GM10248 (cell line): ENCODE results near the gene TTLL5.

Experiments
- CTCF ChIA-PET: fragments of 300-600 bp; sonication (Branson Sonifier 250); formaldehyde crosslinking; extraction: SDS; loops from one replicate; lab custom pipeline; 2021; ENCODE audit warnings: antibody characterized with exemption; lab: Yijun Ruan, JAX
- POLR2A ChIA-PET: fragments of 350-650 bp; sonication (Branson Sonifier 250); formaldehyde crosslinking; extraction: SDS; loops from one replicate; lab custom pipeline; 2020; ENCODE audit warnings: antibody characterized with exemption; lab: Yijun Ruan, JAX
- DNase-seq: peaks from one replicate; pipeline ENCODE4 v3.0.0; 2012; ENCODE audit errors: extremely low spot score
- TF ChIP-seq, protein P1 (sequence below): IDR thresholded peaks from 2 replicates; pipeline ENCODE4 v1.5.1; 2012; ENCODE audit warnings: mild to moderate bottlenecking, low read depth; ENCODE audit errors: extremely low read depth, missing control alignments, control extremely low read depth

TTLL5 gene

DNA sequence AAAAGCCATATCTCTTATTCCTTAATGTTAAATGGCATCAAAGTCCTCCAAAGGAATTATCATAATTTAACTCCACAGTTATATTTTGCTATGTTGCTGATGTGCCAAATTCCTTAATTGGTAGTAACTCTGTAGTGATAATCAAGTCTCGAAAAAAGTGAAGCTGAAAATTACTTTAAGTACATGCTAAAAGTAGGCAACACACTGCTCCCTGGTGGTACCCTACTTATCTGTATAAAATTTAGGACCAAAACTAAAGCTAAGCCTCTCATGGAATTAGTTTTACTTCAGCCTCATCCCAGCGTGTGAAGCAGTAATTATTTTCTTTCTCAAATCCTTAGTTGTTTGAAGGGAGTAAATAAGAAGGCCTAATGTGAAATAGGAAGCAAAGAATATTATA, 132.8 kb downstream of the TTLL5 start:
- TF ChIP-seq, protein P1, sequence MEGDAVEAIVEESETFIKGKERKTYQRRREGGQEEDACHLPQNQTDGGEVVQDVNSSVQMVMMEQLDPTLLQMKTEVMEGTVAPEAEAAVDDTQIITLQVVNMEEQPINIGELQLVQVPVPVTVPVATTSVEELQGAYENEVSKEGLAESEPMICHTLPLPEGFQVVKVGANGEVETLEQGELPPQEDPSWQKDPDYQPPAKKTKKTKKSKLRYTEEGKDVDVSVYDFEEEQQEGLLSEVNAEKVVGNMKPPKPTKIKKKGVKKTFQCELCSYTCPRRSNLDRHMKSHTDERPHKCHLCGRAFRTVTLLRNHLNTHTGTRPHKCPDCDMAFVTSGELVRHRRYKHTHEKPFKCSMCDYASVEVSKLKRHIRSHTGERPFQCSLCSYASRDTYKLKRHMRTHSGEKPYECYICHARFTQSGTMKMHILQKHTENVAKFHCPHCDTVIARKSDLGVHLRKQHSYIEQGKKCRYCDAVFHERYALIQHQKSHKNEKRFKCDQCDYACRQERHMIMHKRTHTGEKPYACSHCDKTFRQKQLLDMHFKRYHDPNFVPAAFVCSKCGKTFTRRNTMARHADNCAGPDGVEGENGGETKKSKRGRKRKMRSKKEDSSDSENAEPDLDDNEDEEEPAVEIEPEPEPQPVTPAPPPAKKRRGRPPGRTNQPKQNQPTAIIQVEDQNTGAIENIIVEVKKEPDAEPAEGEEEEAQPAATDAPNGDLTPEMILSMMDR = no peak
- POLR2A ChIA-PET = no interaction called here
- CTCF ChIA-PET = interaction anchor here (0.8 to 4.2 kb wide), 10 partner anchors 14 to 189 kb away, joined by 3 to 28 read pairs (median 5); partner anchors contain the start of gene TGFB3
- DNase-seq = no peak

DNA sequence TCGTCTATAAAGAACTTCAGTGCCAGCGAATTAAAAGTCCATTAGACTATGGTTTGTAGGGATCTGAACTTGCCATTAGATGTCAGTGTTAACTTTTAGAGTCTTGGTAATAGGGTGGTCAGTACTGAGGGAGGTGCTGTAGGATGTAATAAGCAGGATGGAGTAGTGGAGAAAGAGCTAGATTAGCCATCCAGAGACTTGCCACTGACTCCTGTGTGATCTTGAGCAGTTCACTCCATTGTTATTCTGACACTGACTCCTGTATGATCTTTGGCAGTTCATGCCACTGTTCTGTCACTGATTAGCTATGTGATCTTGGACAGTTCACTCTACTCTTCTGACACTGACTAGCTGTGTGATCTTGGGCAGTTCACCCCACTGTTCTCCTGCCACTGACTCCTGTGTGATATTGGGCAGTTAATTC, 133.6 kb downstream of the TTLL5 start:
- ChIA-PET POLR2A (no interaction called here), CTCF (interaction anchor here (0.6 to 4.2 kb wide), 12 partner anchors 12 to 256 kb away, joined by 3 to 28 read pairs (median 4); partner anchors contain the start of gene TGFB3)
- TF ChIP-seq, protein P1 = no peak
- DNase-seq = no peak

DNA sequence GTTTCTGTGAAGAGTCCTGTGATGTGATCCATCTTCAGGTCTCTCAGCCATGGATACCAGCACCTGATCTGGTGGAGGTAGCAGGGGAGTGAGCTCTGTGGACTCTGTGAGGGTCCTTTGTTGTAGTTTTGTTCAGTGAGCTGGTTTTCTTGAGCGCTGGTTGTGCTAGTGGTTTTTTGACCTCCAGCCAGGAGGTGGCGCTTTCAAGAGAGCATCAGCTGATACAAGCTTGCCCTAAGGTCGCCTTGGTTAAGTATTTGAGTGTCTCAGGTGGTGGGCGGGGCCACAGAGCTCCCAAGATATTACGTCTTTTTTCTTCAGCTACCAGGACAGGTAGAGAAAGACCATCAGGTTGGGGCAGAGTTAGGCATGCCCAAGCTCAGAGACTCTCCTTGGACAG, 139.7 kb downstream of the TTLL5 start:
- CTCF ChIA-PET = interaction anchor here (0.8 to 4.1 kb wide), 5 partner anchors 9 to 91 kb away, joined by 3 to 23 read pairs (median 3); no protein-coding TSS in a partner anchor
- TF ChIP-seq, protein P1 = no peak
- POLR2A ChIA-PET = no interaction called here
- DNase-seq = no peak

GRCh38 chr14:75802486-75802885, 141.4 kb downstream of the TTLL5 start:
- ChIA-PET CTCF (interaction anchor here (1.4 to 4.1 kb wide), 4 partner anchors 10 to 93 kb away, joined by 3 to 23 read pairs (median 6); no protein-coding TSS in a partner anchor), POLR2A (no interaction called here)
- no peak for DNase-seq
- TF ChIP-seq, protein P1 = no peak

GRCh38 chr14:75803765-75804164, 142.7 kb downstream of the TTLL5 start:
- TF ChIP-seq, protein P1 = no peak
- POLR2A ChIA-PET = no interaction called here
- no peak for DNase-seq
- CTCF ChIA-PET = interaction anchor here (1.1 to 4.1 kb wide), 4 partner anchors 10 to 94 kb away, joined by 3 to 23 read pairs (median 4); no protein-coding TSS in a partner anchor

- CTCF ChIA-PET = interaction anchor here (1.1 to 1.9 kb wide), 3 partner anchors 9 to 29 kb away, joined by 3 to 5 read pairs (median 4); no protein-coding TSS in a partner anchor
- TF ChIP-seq, protein P1 = no peak
- POLR2A ChIA-PET = no interaction called here
- DNase-seq = no peak
These were observed 143.7 kb downstream of the TTLL5 start for GRCh38 chr14:75804570-75805275.
